NCI-H748 treated with DMSO at 0.1 percent for 48 hours (cell line): ENCODE data around the gene EREG.

Experiments
- DNase-seq: peaks from one replicate; lab custom pipeline; 2025; lab: John Stamatoyannopoulos, UW

Gene EREG

GRCh38 chr4:74344031-74344430 is 20.9 kb upstream of the EREG start:
- no peak for DNase-seq

DNA sequence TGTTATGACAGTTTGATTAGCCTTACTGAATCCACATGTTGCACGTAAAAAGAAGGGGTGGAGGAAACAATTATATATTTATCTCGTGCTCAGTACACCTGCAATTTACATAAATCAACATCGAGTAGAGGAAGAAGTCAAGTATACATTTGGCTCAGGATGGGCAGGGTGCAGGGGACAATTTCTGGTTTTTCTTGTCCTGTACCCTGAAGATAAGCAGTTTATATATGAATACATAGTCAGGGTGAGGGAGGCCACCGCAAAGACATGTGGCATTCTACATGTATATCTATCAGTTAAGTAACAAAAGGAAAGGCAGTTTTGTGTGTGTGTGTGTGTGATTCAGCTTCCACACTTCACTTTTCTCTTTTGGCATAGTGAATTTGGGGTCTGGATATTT is 11.1 kb upstream of the EREG start:
- DNase-seq, result no peak

DNA sequence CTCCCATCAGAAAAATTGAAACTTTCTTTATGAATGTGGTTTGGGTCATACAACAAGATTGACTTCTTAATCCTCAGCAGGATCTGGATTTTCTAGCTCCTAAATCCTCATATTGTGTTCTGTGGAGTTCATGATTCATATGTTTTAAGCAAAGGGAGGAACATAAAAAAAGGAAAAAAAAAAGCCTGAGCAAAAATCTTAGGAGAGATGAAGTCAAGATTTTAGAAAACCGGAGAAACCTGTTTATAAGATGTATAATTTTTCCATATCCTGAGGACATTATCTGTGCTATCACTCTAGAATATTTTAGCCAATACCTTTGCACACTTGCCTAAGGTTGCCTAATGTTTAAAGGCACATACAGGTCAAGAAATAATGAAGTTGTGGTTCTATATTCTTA is 7.0 kb upstream of the EREG start:
- DNase-seq, result no peak

- DNase-seq, result no peak
Observed at GRCh38 chr4:74361671-74362070, 3.3 kb upstream of the EREG start.

GRCh38 chr4:74362347-74362746 is 2.6 kb upstream of the EREG start:
- DNase-seq, result no peak

DNA sequence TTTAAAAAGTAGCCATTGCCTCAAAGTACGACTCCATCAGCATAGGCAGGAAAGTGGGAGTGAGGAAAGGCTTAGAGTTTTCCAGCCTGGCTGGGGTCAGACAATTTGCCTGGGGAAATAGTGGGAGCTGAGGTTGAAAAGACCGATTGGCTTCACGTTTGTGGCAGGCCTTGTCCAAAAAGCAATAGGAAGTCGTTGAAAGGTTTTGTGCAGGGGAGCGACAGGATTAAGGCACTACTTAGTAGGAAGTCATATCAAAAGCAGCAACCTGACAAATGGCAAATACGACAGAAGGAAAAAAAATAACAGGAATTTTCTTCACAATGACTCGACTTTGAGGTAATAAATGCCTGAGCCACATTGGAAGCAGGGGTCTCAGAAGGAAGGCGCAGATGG is 691 bp upstream of the EREG start:
- DNase-seq, result no peak

DNA sequence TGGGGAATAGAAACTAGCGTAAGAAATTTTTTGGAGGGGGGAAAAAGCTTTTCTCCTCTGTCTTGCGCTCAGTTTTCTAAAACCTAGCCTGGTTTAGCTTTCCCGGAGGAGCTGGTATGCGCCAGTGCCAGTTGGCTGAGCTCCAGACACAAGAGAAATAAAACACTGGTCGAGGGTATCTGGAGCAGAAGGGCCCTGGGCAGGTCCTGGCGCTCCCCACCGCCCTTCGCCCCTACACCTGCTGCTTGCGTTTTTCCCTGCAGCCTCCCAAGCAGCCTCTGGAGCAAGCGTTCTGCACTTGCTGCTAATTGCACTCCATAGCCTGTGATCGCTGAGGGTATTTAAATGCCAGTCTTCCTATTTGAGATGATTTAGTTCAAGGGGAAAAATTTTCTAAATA is 816 bp downstream of the EREG start:
- no peak for DNase-seq

- DNase-seq, result no peak
Observed at GRCh38 chr4:74366367-74366911, 1.5 kb downstream of the EREG start.

- no peak for DNase-seq
Observed at GRCh38 chr4:74367656-74368290, 2.8 kb downstream of the EREG start.

- DNase-seq, result no peak
Observed at GRCh38 chr4:74368596-74368995, 3.7 kb downstream of the EREG start.

GRCh38 chr4:74369855-74370254 is 4.9 kb downstream of the EREG start:
- no peak for DNase-seq

DNA sequence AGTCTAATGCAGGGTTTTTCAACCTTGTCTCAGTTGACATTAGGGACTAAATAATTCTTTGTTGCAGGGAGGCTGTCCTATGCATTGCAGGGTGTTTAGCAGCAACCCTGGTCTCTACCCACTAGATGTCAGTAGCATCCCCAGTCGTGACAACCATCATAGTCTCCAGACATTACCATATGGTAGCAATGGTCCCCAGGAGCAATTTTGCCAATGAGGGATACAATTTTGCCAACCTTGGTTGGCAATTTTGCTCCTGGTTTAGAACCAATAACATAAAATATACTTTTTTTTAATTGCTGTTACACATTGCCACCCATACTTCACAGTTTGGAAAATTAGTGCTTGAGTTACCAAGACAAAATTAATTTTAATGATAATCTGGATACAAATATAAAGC is 6.0 kb downstream of the EREG start:
- no peak for DNase-seq

DNA sequence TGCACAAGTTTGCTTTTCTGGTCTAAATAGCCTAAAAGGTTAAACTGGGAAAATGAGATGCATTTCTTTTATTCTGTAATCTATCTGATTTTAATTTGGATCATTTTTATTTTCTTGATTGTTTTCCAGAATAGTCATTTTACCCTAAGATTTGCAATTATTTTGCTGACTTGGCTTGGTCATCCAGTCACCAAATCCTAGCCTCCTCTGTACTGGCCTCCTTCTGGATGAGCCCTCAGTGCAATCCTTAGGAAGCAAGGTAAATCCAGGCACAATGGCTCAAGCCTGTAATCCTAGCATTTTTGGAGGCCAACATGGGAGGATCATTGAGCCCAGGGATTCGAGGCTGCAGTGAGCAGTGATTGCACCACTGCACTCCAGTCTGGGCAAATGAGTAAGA is 9.2 kb downstream of the EREG start:
- DNase-seq, result no peak

GRCh38 chr4:74374561-74375327 is 9.8 kb downstream of the EREG start:
- no peak for DNase-seq

GRCh38 chr4:74375824-74376426 is 11.0 kb downstream of the EREG start:
- no peak for DNase-seq

DNA sequence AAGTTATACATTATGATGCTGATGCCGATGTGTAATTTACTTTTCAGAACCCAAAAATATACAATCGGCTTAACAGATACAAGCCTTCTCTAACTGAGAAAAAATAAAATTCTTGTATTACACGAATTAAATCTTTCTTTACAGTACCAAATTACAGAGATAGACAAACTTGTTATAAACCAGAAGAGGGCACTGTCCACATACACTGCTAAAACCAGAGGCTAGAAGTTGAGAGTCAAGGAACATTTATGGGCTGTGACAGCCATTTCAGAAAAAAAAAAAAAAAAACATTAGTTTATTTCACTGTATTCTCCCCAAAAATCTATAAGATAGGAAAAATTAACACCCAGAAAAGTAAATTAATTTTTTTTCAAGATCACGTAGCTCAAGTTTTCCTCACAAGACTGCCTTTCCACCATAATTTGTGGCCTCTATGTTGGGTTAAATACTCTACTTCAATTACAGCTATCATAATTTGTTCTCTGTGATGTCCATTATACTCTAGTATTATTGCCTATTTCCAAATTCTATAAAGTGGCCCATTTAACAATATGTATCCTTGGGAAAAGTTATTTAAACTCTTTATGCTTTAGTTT is 12.0 kb downstream of the EREG start:
- DNase-seq, result no peak

DNA sequence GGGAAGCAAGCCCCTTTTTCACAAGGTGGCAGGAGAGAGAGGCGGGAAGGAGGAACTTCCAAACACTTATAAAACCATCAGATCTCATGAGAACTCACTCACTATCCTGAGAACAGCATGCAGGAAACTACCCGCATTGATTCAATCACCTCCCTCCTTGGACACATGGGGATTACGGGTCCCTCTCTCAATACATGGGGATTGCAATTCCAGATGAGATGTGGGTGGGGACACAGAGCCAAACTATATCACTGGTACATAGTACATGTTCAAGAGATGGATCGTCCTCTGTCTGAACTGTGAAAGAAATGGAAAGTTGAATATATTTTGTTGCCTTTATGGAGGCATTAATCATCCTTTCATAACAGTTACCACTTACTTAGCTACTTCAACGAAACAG is 12.8 kb downstream of the EREG start:
- no peak for DNase-seq

DNA sequence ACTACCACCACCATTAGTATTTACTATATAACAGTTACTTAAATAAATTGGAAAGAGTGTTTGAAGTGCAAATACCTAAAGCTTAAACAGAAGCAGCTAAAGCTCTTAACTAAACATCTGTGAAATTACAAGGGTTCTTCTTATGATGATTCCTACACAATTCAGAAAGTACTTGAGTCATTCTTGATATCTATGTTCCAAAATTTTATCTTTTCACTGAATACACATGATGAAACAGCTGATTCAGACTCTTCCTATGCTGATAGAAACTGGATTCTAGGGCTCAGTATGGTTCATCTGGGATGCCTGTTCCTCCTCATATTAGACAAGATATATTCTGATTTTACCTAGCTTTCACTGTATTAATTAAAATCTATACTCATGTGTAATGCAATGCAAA is 13.6 kb downstream of the EREG start:
- no peak for DNase-seq

GRCh38 chr4:74379912-74380311 is 15.0 kb downstream of the EREG start:
- no peak for DNase-seq

- no peak for DNase-seq
Observed at GRCh38 chr4:74385386-74385785, 20.4 kb downstream of the EREG start.

GRCh38 chr4:74386159-74386558 is 21.2 kb downstream of the EREG start:
- DNase-seq, result no peak

DNA sequence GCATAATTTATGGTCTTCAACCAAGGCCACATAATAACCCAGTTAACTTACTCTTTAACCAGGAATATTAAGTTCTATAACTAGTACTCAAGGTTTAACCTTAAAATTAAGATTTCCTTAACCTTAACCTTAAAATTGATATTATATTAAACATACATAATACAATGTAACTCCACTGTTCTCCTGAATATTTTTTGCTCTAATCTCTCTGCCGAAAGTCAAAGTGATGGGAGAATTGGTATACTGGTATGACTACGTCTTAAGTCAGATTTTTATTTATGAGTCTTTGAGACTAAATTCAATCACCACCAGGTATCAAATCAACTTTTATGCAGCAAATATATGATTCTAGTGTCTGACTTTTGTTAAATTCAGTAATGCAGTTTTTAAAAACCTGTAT is 22.8 kb downstream of the EREG start:
- no peak for DNase-seq

DNA sequence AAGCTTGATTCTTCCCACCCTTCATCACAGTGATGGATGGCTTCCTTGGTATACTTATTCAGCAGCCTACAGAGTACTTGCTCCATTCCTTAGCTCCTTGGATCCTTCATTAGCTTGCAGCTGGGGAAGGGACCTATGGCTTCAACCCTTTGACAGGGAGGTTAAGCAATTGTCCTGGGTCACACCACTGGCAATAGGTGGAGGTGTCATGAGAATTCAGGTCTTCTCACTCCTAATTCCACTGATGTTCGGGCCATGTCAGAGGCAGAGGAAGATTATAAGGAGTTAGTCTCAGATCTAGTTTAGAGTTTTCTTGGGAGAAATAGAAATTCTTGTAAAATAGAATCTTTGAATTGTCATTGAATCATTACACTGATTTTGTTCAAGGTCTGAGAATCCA is 24.5 kb downstream of the EREG start:
- DNase-seq, result no peak
